Body of pancreas (tissue), 4 donors: Measurements from ENCODE around the gene MSANTD3. TPM values are rescaled to one million over a fixed set of nuclear protein-coding genes. Genes with fewer than 3 reads are reported as not detected.
"Not testable (repeated sequence)": the region's sequence is repeated elsewhere in the genome, so short reads cannot be mapped to it uniquely, and the experiment has no call there.

Source experiments
- ATAC-seq: fragments of 150-250 bp; one replicate; pipeline ENCODE4 v1.9.1; 2016
- DNase-seq, 4 donors: peaks; one replicate each; pipeline ENCODE4 v3.0.0-alpha.2; 2019
- H3K27ac ChIP-seq, 4 donors: fragments of 200-600 bp; sonication (generic); 1 replicate in 3 of 4; 2 replicates in 1 of 4; pipeline versions ENCODE4 v1.5.1 to v1.6.1; 2016 to 2019; ENCODE audit warnings: mild to moderate bottlenecking in 1 of 4, mixed read lengths in 1 of 4, moderate library complexity in 1 of 4
- H3K27me3 ChIP-seq, 2 donors: fragments of 200-600 bp; sonication (generic); one replicate each; pipeline ENCODE4 v1.6.0; 2016; ENCODE audit warnings: mild to moderate bottlenecking in 1 of 2
- H3K36me3 ChIP-seq, 2 donors: fragments of 200-600 bp; sonication (generic); replicated peaks in 1 of 2; 2 replicates each; pipeline ENCODE4 v1.5.1; 2016; ENCODE audit warnings: low read depth in 2 of 2; ENCODE audit not compliant: insufficient read depth in 1 of 2
- H3K4me1 ChIP-seq: fragments of 200-600 bp; sonication (generic); one replicate; pipeline ENCODE4 v1.6.0; 2016
- H3K4me3 ChIP-seq, 2 donors: fragments of 200-600 bp; sonication (generic); 1 replicate in 1 of 2; 2 replicates in 1 of 2; pipeline ENCODE4 v1.5.1; 2016 to 2019
- H3K9me3 ChIP-seq, 3 donors: fragments of 200-600 bp; sonication (generic); 1 replicate in 2 of 3; 2 replicates in 1 of 3; pipeline ENCODE4 v1.5.1; 2016
- POLR2A ChIP-seq, 3 donors: fragments of 450-650 bp; IDR thresholded peaks; one replicate each; pipeline ENCODE4 v1.6.1; 2016; ENCODE audit warnings: antibody characterized with exemption in 3 of 3, mild to moderate bottlenecking in 2 of 3
- WGBS, 2 donors: methylation state at CpG; one replicate each; pipeline ENCODE4 v1.1.5; 2017; 5-methylcytosine and 5-hydroxymethylcytosine counted together
- intact Hi-C: fragments of 100-400 bp; cut with DNase I; formaldehyde crosslinking; loops from one replicate; pipeline ENCODE4 v1.15.1; 2023
- total RNA-seq, 2 donors: library from RNA; depleted of rRNA; stranded (reverse); fragments of >200 nt; gene quantifications; one replicate each; pipeline ENCODE4 v1.1.0, GENCODE V29; 2016
- TF ChIP-seq, protein P1 (sequence below), 7 experiments: fragments of 450-650 bp in 4 of 7; fragments of 200-600 bp in 3 of 7; sonication (generic) in 3 of 7; IDR thresholded peaks; one replicate each; pipeline ENCODE4 v1.5.1; 2016 to 2019; ENCODE audit warnings: antibody characterized with exemption in 7 of 7

Gene MSANTD3
- total RNA-seq, 2 donors from 2014 or later: 8.8 to 21.8 TPM

DNA sequence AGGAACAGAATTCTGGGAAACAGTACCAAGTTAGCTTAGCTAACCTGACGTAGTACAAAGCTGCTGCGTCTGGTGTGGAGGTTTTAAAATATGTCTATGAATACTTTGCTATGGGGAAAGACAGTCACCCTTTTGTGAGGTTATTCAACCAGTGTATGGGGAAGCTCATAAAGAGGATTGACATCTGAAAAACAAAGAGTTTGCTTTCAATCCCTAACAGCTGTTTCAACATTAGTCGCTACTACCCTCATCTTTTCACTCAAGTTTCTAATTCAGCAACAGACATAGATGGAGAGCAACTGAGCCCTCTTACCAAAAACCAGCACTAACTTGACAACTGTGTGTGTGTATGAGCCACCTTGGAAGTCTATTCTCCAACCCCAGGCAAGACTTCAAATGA, 7.8 kb upstream of the MSANTD3 start:
- Histone ChIP-seq H3K27ac (no peak overlapping the region), H3K27me3 (no peaks in the 10 kb centered on the region), H3K4me1 (no peaks in the 10 kb centered on the region), H3K4me3 (no peak overlapping the region), H3K36me3 (no peaks in the 10 kb centered on the region), H3K9me3 (no peaks in the 10 kb centered on the region)
- intact Hi-C loops: no loop called here
- TF ChIP-seq, protein P1, sequence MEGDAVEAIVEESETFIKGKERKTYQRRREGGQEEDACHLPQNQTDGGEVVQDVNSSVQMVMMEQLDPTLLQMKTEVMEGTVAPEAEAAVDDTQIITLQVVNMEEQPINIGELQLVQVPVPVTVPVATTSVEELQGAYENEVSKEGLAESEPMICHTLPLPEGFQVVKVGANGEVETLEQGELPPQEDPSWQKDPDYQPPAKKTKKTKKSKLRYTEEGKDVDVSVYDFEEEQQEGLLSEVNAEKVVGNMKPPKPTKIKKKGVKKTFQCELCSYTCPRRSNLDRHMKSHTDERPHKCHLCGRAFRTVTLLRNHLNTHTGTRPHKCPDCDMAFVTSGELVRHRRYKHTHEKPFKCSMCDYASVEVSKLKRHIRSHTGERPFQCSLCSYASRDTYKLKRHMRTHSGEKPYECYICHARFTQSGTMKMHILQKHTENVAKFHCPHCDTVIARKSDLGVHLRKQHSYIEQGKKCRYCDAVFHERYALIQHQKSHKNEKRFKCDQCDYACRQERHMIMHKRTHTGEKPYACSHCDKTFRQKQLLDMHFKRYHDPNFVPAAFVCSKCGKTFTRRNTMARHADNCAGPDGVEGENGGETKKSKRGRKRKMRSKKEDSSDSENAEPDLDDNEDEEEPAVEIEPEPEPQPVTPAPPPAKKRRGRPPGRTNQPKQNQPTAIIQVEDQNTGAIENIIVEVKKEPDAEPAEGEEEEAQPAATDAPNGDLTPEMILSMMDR (IDR thresholded peaks at IDR 0.05): no peak
- TF ChIP-seq POLR2A (IDR thresholded peaks at IDR 0.05): no peak
- 83 to 86% methylated on average over 3 of the region's 3 CpGs for WGBS, 2 donors
- no peak for ATAC-seq
- DNase-seq: no peak

DNA sequence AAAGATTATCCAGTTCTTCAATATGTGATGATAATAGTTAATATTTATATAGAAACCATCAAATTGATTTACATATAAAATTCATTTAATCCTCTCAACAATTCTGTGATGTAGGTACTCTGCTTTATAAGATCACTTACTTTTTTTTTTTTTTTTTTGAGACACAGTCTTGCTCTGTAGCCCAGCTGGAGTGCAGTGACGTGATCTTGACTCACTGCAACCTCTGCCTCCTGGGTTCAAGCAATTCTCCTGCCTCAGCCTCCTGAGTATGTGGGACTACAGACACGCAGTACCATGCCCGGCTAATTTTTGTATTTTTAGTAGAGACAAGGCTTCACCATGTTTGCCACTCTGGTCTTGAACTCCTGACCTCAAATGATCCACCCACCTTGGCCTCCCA, 5.8 kb upstream of the MSANTD3 start:
- H3K27ac ChIP-seq, H3K36me3 ChIP-seq, intact Hi-C loops, H3K4me3 ChIP-seq, DNase-seq, H3K9me3 ChIP-seq, H3K4me1 ChIP-seq, H3K27me3 ChIP-seq, ATAC-seq: not testable (repeated sequence)
- 83 to 84% methylated on average over 3 of the region's 3 CpGs for WGBS, 2 donors

DNA sequence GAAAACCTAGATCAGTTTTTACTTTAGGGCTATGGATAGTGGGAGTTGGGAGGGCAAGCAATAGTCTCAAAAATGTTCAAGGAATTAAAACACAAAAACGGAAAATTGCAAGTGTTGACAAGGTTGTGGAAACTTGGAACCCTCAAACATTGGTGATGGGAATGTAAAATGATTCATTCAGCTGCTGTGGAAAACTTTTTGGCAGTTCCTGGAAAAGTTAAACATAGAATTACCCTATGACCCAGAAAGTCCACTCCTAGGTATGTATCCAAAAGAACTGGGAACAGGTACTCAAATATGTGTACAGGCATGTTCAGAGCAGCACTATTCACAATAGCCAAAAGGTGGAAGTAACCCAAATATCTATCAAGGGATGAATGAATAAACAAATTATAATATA, 1.2 kb upstream of the MSANTD3 start:
- Histone ChIP-seq H3K27me3 (no peaks in the 10 kb centered on the region), H3K4me3 (no peak overlapping the region), H3K9me3 (no peaks in the 10 kb centered on the region), H3K4me1 (peaks cover 25% of the 10 kb centered on the region), H3K36me3 (no peaks in the 10 kb centered on the region), H3K27ac (peak overlapping the region in 3 of 4 donors; percentile 81 to 90 (median 89))
- ATAC-seq (no peak), DNase-seq (no peak)
- 17 to 40% methylated on average over 1 of the region's 1 CpG for WGBS, 2 donors
- intact Hi-C loops: no loop called here
- no peak for TF ChIP-seq POLR2A (IDR thresholded peaks at IDR 0.05)
- TF ChIP-seq, protein P1 (IDR thresholded peaks at IDR 0.05): no peak

DNA sequence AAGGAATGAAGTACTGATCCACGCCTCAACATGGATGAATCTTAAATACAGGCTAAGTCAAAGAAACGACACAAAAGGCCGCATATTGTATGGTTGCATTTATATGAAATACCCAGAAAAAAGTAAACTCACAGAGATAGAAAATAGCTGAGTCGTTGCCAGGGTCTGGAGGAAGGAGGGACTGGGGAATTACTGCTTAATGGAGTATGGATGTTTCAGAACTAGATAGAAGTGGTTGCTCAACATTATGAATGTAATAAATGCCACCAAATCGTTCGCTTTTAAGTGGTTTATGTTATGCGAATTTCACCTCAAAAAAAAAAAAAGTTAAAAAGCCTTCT, 784 bp upstream of the MSANTD3 start:
- intact Hi-C loops: no loop called here
- DNase-seq: no peak
- WGBS, 2 donors: 19 to 23% methylated on average over 7 of the region's 7 CpGs

DNA sequence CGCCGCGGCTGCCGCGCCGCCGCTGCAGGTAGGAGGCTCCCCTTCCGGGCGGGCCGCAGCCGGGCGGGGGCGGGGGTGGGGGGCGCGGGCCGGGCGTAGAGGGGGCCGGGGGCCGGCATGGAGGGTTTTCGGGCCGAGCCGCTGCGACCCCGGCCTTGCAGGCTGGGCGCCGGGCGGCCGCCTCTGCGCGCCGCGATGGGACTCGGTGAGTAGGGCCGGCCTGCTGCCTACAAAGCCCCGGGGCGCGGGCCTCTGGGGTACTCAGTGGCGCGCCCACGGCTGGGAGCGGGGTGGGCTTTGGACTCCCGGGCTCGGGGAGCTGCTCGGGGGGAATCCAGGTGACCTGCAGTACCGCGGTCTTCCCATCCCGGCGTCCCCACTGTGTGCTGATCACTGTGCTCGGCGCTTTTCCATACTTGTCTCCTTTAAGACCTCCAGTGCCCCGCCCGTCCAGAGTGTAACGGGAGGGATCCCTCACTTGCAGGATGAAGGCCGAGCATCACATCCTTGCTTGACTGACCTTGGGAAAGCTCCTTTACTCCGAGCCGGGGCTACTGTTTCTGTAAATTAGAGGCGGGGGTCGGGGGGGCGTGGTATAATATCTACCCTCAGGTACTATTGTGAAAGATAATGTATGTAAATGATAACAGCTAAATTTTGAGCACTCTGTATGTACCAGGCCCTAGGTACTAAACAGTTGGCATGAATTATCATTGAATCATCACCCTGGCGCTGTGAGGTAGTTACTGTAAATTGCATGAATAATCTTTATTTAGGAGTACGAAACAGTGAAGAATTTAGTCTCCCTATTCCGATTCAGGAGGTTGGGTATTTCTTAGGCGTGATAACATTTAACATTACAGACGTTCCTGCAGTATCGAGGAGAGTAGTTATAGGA, 672 bp downstream of the MSANTD3 start:
- no peak for TF ChIP-seq POLR2A (IDR thresholded peaks at IDR 0.05)
- TF ChIP-seq, protein P1 (IDR thresholded peaks at IDR 0.05): no peak
- peak overlapping the region; percentile 71 to 87 for H3K4me3 ChIP-seq
- no peaks in the 10 kb centered on the region for H3K27me3 ChIP-seq
- H3K4me1 ChIP-seq: peaks cover 25% of the 10 kb centered on the region
- H3K27ac ChIP-seq: peak overlapping the region; percentile 44 to 82 (median 72)
- ATAC-seq (peak; percentile 41), DNase-seq (peak; percentile 27 to 48 (median 39))
- H3K36me3 ChIP-seq: no peaks in the 10 kb centered on the region
- 4 to 17% methylated on average over 10 to 59 of the region's 65 CpGs for WGBS, 2 donors
- intact Hi-C loops: no loop called here
- no peaks in the 10 kb centered on the region for H3K9me3 ChIP-seq

More for the DNA sequence above, 784 bp upstream of the MSANTD3 start:
- Histone ChIP-seq H3K9me3 (no peaks in the 10 kb centered on the region), H3K36me3 (no peaks in the 10 kb centered on the region), H3K4me1 (peaks cover 25% of the 10 kb centered on the region), H3K27ac (peak overlapping the region in 3 of 4 donors; percentile 81 to 90 (median 89)), H3K4me3 (no peak overlapping the region), H3K27me3 (no peaks in the 10 kb centered on the region)
- TF ChIP-seq, protein P1 (IDR thresholded peaks at IDR 0.05): no peak
- no peak for TF ChIP-seq POLR2A (IDR thresholded peaks at IDR 0.05)
- ATAC-seq: no peak
